K562 (cell line): ENCODE data around the gene NR1D2. TPM values are rescaled to one million over a fixed set of nuclear protein-coding genes. Genes with fewer than 3 reads are reported as not detected.

ENCODE experiments used
- BRD4 ChIP-seq: fragments of 200-600 bp; sonication (generic); IDR thresholded peaks from 2 replicates; pipeline ENCODE4 v1.6.1; 2017; ENCODE audit warnings: inconsistent platforms
- BRF1 ChIP-seq: IDR thresholded peaks from 3 replicates; pipeline ENCODE4 v1.6.1; 2011; ENCODE audit warnings: borderline replicate concordance, mild to moderate bottlenecking; ENCODE audit not compliant: insufficient read length; ENCODE audit errors: extremely low read depth
- CBFB ChIP-seq: sonication (generic); formaldehyde crosslinking; IDR thresholded peaks from 2 replicates; pipeline ENCODE4 v1.4.0; 2020; ENCODE audit warnings: mild to moderate bottlenecking, missing genetic modification reagents
- CBX2 ChIP-seq: fragments of 200-600 bp; sonication (generic); IDR thresholded peaks from one replicate; pipeline ENCODE4 v1.6.1; 2012; ENCODE audit warnings: mild to moderate bottlenecking, low read length, inconsistent platforms; ENCODE audit not compliant: insufficient read depth, poor library complexity, severe bottlenecking
- CCNT2 ChIP-seq: IDR thresholded peaks from 2 replicates; pipeline ENCODE4 v1.6.1; 2011; ENCODE audit warnings: borderline replicate concordance, low read depth, mild to moderate bottlenecking, moderate library complexity, mixed read lengths, low read length; ENCODE audit not compliant: insufficient read length; ENCODE audit errors: extremely low read depth
- ERF ChIP-seq: fragments of 450-650 bp; formaldehyde crosslinking; IDR thresholded peaks from 2 replicates; pipeline ENCODE4 v1.4.0; 2020; ENCODE audit warnings: mild to moderate bottlenecking, mixed read lengths
- FOXP4 ChIP-seq: sonication (generic); formaldehyde crosslinking; IDR thresholded peaks from 2 replicates; pipeline ENCODE4 v1.8.0; 2022; ENCODE audit warnings: mild to moderate bottlenecking, missing genetic modification reagents, borderline replicate concordance
- HDAC2 ChIP-seq: fragments of 450-650 bp; IDR thresholded peaks from 2 replicates; pipeline ENCODE4 v1.6.1; 2016; ENCODE audit warnings: mild to moderate bottlenecking
- HSF4 ChIP-seq: fragments of 250-450 bp; sonication (Bioruptor Pico); IDR thresholded peaks from 2 replicates; pipeline ENCODE4 v2.1.2; 2022; ENCODE audit warnings: mild to moderate bottlenecking, moderate library complexity, borderline replicate concordance
- KDM1A ChIP-seq, 2 experiments: fragments of 450-650 bp; IDR thresholded peaks; 2 replicates each; pipeline ENCODE4 v1.6.1; 2016; ENCODE audit warnings: mild to moderate bottlenecking in 2 of 2
- MED1 ChIP-seq: sonication (generic); formaldehyde crosslinking; IDR thresholded peaks from 2 replicates; pipeline ENCODE4 v1.8.1; 2023; ENCODE audit warnings: missing genetic modification reagents, borderline replicate concordance
- NBN ChIP-seq: fragments of 450-650 bp; IDR thresholded peaks from 2 replicates; pipeline ENCODE4 v1.6.1; 2016; ENCODE audit warnings: low read depth, mild to moderate bottlenecking
- PHB2 ChIP-seq: fragments of 450-650 bp; IDR thresholded peaks from 2 replicates; pipeline ENCODE4 v1.6.1; 2017; ENCODE audit warnings: low read depth
- POLR2H ChIP-seq: IDR thresholded peaks from 2 replicates; pipeline ENCODE4 v1.6.1; 2016; ENCODE audit warnings: missing genetic modification characterization, low read depth, mild to moderate bottlenecking, control low read depth, missing compliant biosample characterization, moderate library complexity
- PRDM10 ChIP-seq: fragments of 450-650 bp; IDR thresholded peaks from 2 replicates; pipeline ENCODE4 v1.6.1; 2018; ENCODE audit not compliant: partially characterized antibody
- PTRF ChIP-seq: fragments of 450-650 bp; IDR thresholded peaks from 2 replicates; pipeline ENCODE4 v1.6.1; 2016; ENCODE audit warnings: mild to moderate bottlenecking, missing genetic modification characterization, missing compliant biosample characterization
- SLC30A9 ChIP-seq: fragments of 250-450 bp; sonication (Bioruptor Pico); IDR thresholded peaks from 2 replicates; pipeline ENCODE4 v1.8.0; 2022; ENCODE audit warnings: mild to moderate bottlenecking, moderate library complexity
- SRSF3 ChIP-seq: fragments of 200-400 bp; formaldehyde crosslinking; IDR thresholded peaks from 2 replicates; pipeline ENCODE4 v1.6.1; 2016; ENCODE audit warnings: mild to moderate bottlenecking, low read length, moderate library complexity; ENCODE audit not compliant: insufficient read depth
- ZBTB33 ChIP-seq: sonication (generic); formaldehyde crosslinking; IDR thresholded peaks from 2 replicates; pipeline ENCODE4 v1.8.1; 2023; ENCODE audit warnings: mild to moderate bottlenecking, missing genetic modification reagents
- ZNF184 ChIP-seq: sonication (generic); formaldehyde crosslinking; IDR thresholded peaks from 2 replicates; pipeline ENCODE4 v1.5.0; 2020; ENCODE audit warnings: missing genetic modification reagents
- ZNF3 ChIP-seq: fragments of 250-450 bp; sonication (Bioruptor Pico); IDR thresholded peaks from 2 replicates; pipeline ENCODE4 v1.5.0; 2021; ENCODE audit warnings: mild to moderate bottlenecking, moderate library complexity
- polyA plus RNA-seq, 8 experiments: library from polyadenylated mRNA; depleted of rRNA in 4 of 8; stranded (reverse) in 5 of 8; unstranded in 3 of 8; fragments of >200 nt; fragmentation: Nextera tagmentation in 2 of 8; fragmentation: Illumina TruSeq in 1 of 8; extraction: Ambion mirVana in 2 of 8; extraction: Trizol in 1 of 8; gene quantifications; 2 replicates each; pipeline versions ENCODE4 v1.2.1 to v1.2.3, GENCODE V29; 2011 to 2014; ENCODE audit warnings: inconsistent platforms in 1 of 8, missing spikeins in 1 of 8
- total RNA-seq, 7 experiments: library from RNA; depleted of rRNA in 6 of 7; stranded (reverse); fragments of >200 nt in 6 of 7; fragmentation: Illumina TruSeq in 2 of 7; extraction: Trizol in 2 of 7; gene quantifications; 2 replicates each; pipeline versions ENCODE4 v1.2.1 to v1.2.3, GENCODE V29; 2011 to 2021; ENCODE audit warnings: low replicate concordance in 1 of 7

Gene NR1D2
- total and polyA plus RNA-seq, 9 of the 15 experiments (the other 6 are each of a cell fraction or from before 2014, with no cell fraction given): 1.2 to 5.5 (median 2.9) TPM

- TF ChIP-seq HSF4 (CRISPR knock-in tag) (no peak), CBX2 (no peak), CCNT2 (peak; percentile 82), KDM1A (IDR thresholded peaks at IDR 0.05) (0 out of 4 replicates have a peak, but pooled peaks of 1 of the 2 experiments have one; percentile 32), PHB2 (no peak), HDAC2 (no peak), ZNF184 (CRISPR knock-in tag) (no peak), ZNF3 (CRISPR knock-in tag) (no peak), CBFB (CRISPR knock-in tag) (peak; percentile 64), PTRF (no peak), SRSF3 (peak; percentile 89), POLR2H (tag) (peak; percentile 98), ERF (CRISPR knock-in tag) (peak; percentile 72; the same call in 1 of the 2 replicates), BRD4 (peak; percentile 98), NBN (peak; percentile 90), PRDM10 (no peak), MED1 (CRISPR knock-in tag) (no peak), SLC30A9 (CRISPR knock-in tag) (no peak), FOXP4 (CRISPR knock-in tag) (peak; percentile 65; the same call in 1 of the 2 replicates), BRF1 (no peak), ZBTB33 (CRISPR knock-in tag) (peak; percentile 79)
Measured at GRCh38 chr3:23916886-23917678, 28.0 kb upstream of the NR1D2 start, which contains the start of the genes NKIRAS1 and RPL15 (continued).
